ENCODE measurements around the gene PPM1H. TPM values are rescaled to one million over a fixed set of nuclear protein-coding genes. Genes with fewer than 3 reads are reported as not detected.
"Not testable (repeated sequence)": the region's sequence is repeated elsewhere in the genome, so short reads cannot be mapped to it uniquely, and the experiment has no call there.

PPM1H gene
- total and polyA plus RNA-seq, 2 donors (not counting 1 experiment from before 2014, with no cell fraction given): 0.01 TPM; not detected in 1

GRCh38 chr12:62730649-62731048, 204.3 kb downstream of the PPM1H start:
- Mint-ChIP-seq H3K4me1 (no peaks in the 10 kb centered on the region), H3K27me3 (no peaks in the 10 kb centered on the region), H3K4me3 (no peak overlapping the region), H3K27ac (no peak overlapping the region), H3K9me3 (ENCODE audit: insufficient read depth) (no peaks in the 10 kb centered on the region)
- ATAC-seq (ENCODE audit: low read depth): no peak
- H3K9ac ChIP-seq (ENCODE audit: low read length): no peak overlapping the region
- no peaks in the 10 kb centered on the region for H3K4me1 ChIP-seq (ENCODE audit: control insufficient read depth in 2 of 2, insufficient read depth in 2 of 2, low read length in 2 of 2)
- no peaks in the 10 kb centered on the region for H3K27me3 ChIP-seq (replicated peaks in 1 of 4; ENCODE audit: control extremely low read depth in 1 of 4, control insufficient read depth in 3 of 4, insufficient read depth in 4 of 4, low read length in 3 of 4)
- H3K4me3 ChIP-seq (ENCODE audit: control extremely low read depth in 1 of 5, extremely low read depth in 1 of 5, insufficient read depth in 1 of 5, low read depth in 2 of 5, low read length in 4 of 5): no peak overlapping the region
- no peak overlapping the region for H3K4me2 ChIP-seq (replicated peaks; ENCODE audit: low read depth, low read length, poor library complexity, severe bottlenecking)
- H3K9me3 ChIP-seq (ENCODE audit: control extremely low read depth in 1 of 3, control insufficient read depth in 2 of 3, insufficient read depth in 1 of 3, low read length in 2 of 3): no peaks in the 10 kb centered on the region
- H3K79me2 ChIP-seq (ENCODE audit: control insufficient read depth, insufficient read depth, low read length): no peaks in the 10 kb centered on the region
- POLR2A ChIA-PET: no interaction called here
- WGBS (ENCODE audit: insufficient coverage): no CpG with 5 or more reads among the region's 2 CpGs
- CTCF ChIA-PET: no interaction called here
- no peaks in the 10 kb centered on the region for H4K20me1 ChIP-seq (ENCODE audit: control insufficient read depth, insufficient read depth, low read length, poor library complexity, severe bottlenecking)
- DNase-seq: no peak
- no peak for TF ChIP-seq EZH2 (IDR thresholded peaks at IDR 0.05; ENCODE audit: borderline replicate concordance, insufficient read depth, low read depth, low read length, poor library complexity, severe bottlenecking)
- TF ChIP-seq, protein P1, sequence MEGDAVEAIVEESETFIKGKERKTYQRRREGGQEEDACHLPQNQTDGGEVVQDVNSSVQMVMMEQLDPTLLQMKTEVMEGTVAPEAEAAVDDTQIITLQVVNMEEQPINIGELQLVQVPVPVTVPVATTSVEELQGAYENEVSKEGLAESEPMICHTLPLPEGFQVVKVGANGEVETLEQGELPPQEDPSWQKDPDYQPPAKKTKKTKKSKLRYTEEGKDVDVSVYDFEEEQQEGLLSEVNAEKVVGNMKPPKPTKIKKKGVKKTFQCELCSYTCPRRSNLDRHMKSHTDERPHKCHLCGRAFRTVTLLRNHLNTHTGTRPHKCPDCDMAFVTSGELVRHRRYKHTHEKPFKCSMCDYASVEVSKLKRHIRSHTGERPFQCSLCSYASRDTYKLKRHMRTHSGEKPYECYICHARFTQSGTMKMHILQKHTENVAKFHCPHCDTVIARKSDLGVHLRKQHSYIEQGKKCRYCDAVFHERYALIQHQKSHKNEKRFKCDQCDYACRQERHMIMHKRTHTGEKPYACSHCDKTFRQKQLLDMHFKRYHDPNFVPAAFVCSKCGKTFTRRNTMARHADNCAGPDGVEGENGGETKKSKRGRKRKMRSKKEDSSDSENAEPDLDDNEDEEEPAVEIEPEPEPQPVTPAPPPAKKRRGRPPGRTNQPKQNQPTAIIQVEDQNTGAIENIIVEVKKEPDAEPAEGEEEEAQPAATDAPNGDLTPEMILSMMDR (IDR thresholded peaks at IDR 0.05): no peak
- intact Hi-C loops (cut with micrococcal nuclease): no loop called here
- H3K36me3 ChIP-seq (replicated peaks in 1 of 2; ENCODE audit: control extremely low read depth in 1 of 2, control insufficient read depth in 1 of 2, extremely low read depth in 1 of 2, insufficient read depth in 2 of 2, low read length in 1 of 2): no peaks in the 10 kb centered on the region
- no peak overlapping the region for H2AFZ ChIP-seq (ENCODE audit: insufficient read depth, low read depth, low read length, poor library complexity, severe bottlenecking)
- no peak overlapping the region for H3K27ac ChIP-seq (ENCODE audit: low read length in 2 of 2)

- DNase-seq; H3K9ac ChIP-seq (ENCODE audit: low read length); H3K9me3 Mint-ChIP-seq (ENCODE audit: insufficient read depth); H3K27me3 Mint-ChIP-seq; H4K20me1 ChIP-seq (ENCODE audit: control insufficient read depth, insufficient read depth, low read length, poor library complexity, severe bottlenecking); intact Hi-C loops (cut with micrococcal nuclease); H3K79me2 ChIP-seq (ENCODE audit: control insufficient read depth, insufficient read depth, low read length); H3K4me3 Mint-ChIP-seq; H3K4me3 ChIP-seq (ENCODE audit: control extremely low read depth in 1 of 5, extremely low read depth in 1 of 5, insufficient read depth in 1 of 5, low read depth in 2 of 5, low read length in 4 of 5); H3K4me1 Mint-ChIP-seq; H3K27ac Mint-ChIP-seq; H3K36me3 ChIP-seq (replicated peaks in 1 of 2; ENCODE audit: control extremely low read depth in 1 of 2, control insufficient read depth in 1 of 2, extremely low read depth in 1 of 2, insufficient read depth in 2 of 2, low read length in 1 of 2); H2AFZ ChIP-seq (ENCODE audit: insufficient read depth, low read depth, low read length, poor library complexity, severe bottlenecking); H3K27ac ChIP-seq (ENCODE audit: low read length in 2 of 2); CTCF ChIA-PET; H3K27me3 ChIP-seq (replicated peaks in 1 of 4; ENCODE audit: control extremely low read depth in 1 of 4, control insufficient read depth in 3 of 4, insufficient read depth in 4 of 4, low read length in 3 of 4); H3K4me1 ChIP-seq (ENCODE audit: control insufficient read depth in 2 of 2, insufficient read depth in 2 of 2, low read length in 2 of 2); POLR2A ChIA-PET; ATAC-seq (ENCODE audit: low read depth); H3K9me3 ChIP-seq (ENCODE audit: control extremely low read depth in 1 of 3, control insufficient read depth in 2 of 3, insufficient read depth in 1 of 3, low read length in 2 of 3); H3K4me2 ChIP-seq (replicated peaks; ENCODE audit: low read depth, low read length, poor library complexity, severe bottlenecking): not testable (repeated sequence)
- 87% methylated on average over 11 of the region's 13 CpGs for WGBS (ENCODE audit: insufficient coverage)
Measured at GRCh38 chr12:62729579-62730544, 205.1 kb downstream of the PPM1H start.

Measured in B cell (primary cell).